CD4-positive, alpha-beta T cell treated with Interleukin-15 for 1 hour (primary cell): ENCODE measurements around the gene TSC1.

Experiments
- DNase-seq: peaks from one replicate; pipeline ENCODE4 v3.0.0-alpha.2; 2020

The TSC1 gene

DNA sequence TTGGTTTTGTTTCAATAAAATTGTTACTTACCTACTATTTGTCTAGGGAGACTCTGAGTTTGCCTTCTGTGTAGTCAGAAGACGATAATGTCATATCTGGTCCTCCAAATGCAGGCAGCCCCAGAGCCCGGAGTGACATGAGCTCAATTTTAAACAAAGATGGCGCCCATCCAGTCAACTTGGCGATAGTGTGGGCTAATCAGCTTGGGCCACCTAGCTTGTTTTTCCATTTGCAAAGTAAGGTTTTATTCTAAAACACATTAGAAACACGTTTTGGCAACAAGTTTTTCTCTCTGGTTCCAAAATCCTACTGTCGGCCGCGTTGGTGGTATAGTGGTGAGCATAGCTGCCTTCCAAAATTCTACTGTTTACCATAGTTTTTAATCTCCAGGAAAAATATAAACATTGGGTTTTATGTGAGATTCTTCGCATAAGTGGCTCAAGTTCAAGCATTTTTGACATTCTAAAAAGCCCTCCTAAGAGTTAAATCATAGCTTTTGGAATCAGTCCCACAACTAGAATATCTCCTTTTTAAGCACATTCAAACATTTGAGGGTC, 13.2 kb downstream of the TSC1 start:
- no peak for DNase-seq

DNA sequence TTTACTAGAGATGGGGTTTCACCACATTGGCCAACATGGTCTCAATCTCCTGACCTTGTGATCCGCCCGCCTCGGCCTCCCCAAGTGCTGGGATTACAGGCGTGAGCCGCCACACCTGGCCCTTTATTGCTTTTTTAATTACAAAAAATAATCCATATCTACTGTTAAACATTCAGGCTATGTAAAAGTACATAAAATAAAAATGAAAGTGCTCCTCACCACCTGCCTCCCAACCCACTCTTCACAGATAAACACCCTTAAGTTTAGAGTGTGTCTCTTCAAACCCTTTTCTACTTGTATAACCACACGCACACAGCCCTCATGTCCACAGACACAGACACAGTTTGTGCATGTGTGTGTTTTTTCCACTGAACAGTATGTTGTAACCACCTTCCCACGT, 16.7 kb downstream of the TSC1 start:
- no peak for DNase-seq

DNA sequence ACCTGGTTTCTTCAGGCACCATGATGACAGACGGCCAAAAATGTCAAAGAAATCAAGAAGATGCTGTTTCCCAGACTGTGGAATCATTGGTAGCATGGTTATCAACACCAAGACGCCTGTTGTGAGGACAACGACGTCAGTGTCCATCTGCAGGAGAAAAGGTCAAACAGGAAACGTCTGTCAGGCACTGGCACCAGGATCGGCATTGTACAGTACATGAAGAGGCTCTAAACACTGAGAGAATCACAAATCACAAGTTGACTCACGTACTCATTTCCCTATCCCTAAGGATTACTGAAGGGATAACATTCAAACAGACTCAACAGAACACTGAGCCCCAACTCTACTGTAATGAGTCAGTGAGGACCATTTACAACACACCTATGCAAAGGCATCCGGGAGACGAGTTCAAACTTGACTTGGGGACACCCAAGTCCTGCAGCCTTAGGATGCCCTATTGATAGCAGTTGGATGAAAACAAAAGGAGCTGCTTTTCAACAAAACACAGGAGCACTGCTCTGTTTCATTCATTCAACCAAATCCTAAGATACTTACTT, 21.0 kb downstream of the TSC1 start:
- no peak for DNase-seq

DNA sequence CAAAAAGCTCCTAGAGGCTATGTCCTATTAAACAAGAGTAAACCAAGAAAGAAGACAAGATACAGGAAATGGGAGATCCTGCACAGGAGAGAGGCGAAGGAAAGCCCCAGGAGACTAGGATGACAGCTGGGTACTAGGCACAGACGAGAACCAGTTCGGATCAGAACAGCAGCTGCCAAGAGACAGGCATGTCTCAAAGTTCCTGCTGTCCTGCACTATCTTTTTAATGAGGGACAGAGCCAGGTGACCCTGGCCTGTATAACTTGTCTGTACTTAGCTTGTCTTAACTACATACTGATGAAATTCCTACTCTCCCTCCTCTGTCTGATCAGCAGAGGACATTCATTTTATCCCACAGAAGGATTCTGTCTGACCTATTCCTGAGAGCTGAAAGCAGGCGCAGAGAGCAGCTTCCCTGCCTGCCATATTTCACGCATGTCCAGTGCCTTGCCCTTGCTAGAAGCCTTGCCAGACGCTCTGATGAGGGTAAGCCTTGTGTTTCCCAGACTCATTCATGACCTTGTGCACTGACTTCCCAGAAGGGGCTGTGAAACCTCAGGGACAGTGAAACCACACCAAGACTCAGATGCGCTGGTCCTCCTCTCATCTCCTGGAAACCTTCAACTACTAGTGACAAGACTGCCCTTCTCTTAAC, 24.7 kb downstream of the TSC1 start:
- no peak for DNase-seq

DNA sequence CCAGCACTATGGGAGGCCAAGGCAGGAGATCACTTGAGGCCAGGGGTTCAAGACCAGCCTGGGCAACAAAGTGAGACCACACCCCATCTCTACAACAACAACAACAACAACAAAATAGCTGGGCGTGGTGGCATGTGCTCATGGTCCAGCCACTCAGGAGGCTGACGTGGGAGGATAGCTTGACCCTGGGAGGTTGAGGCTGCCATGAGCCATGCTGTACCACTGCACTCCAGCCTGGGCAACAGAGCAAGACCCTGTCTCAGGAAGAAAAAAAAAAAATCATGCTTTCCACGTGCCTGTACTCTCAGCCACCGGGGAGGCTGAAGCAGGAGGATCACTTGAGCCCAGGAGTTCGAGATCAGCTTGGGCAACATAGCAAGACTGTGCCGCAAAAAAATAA, 29.5 kb downstream of the TSC1 start:
- no peak for DNase-seq

DNA sequence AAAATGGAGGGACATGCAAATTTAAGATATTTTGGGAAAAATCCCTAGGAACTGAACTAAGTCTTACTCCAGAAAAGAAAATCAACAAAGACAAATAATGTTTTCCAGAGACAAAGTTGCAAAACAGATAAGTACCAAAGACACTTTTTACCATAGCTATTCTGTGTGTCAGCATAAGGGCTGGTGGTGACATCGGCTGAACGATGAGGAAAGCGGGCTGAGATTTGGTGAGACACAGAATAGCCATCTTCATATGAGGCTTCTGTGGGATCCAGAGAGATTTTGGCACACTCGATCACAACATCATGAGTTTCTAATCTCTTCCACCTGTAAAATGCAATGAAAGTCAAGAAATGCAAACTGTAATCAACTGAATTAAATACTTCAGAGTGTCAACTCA, 32.3 kb downstream of the TSC1 start:
- no peak for DNase-seq

DNA sequence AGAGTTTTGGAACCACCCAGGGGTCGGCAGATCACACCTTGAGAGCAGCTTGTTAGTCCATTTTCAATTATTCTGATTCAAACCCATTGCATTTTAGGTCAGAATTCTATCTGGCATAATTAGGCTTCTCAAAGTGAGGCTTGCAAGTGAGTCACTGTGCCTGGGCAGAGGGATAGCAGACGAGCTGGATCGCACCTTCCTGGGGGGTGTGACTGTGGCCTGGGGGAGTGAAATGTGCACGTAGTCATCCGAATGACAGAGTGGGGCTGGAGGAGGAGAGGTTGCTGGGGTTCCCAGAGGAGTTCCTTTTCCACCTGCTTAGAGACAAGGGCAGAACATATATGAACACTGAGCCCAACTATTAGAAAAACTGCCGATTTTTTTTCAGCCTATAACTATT, 34.0 kb downstream of the TSC1 start:
- no peak for DNase-seq

DNA sequence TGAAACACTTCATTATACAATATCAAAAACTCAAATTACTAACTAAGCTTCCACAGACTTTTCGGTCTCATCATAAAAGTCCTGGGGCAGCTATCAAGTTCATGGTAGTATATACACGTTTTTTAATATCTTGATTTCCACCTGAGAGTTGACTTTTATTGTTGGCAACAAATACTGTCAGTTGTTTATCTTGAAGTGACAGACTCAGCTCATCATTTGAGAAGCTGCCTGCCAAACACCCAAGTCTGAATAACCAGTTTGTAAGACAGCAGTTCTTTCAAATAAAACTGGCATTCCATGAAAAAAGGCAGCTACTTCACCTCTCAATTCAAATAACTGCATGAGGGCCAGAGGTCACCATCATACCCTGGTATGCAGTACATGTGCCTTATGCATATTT, 35.1 kb downstream of the TSC1 start:
- DNase-seq: no peak

DNA sequence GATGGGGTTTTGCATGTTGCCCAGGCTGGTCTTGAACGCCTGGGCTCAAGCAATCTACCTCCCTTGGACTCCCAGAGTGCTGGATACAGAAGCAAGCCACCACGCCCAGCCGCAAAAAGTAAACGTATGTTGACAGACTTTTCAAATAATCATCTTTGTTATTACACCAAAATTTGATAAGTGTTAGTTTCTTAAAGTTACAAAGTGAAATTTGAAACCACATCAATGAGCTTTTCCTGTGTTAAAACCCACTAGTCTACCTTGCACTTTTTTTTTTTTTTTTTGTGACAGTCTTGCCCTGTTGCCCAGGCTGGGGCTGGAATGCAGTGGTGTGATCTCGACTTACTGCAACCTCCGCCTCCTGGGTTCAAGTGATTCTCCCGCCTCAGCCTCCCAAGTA, 35.8 kb downstream of the TSC1 start:
- no peak for DNase-seq

DNA sequence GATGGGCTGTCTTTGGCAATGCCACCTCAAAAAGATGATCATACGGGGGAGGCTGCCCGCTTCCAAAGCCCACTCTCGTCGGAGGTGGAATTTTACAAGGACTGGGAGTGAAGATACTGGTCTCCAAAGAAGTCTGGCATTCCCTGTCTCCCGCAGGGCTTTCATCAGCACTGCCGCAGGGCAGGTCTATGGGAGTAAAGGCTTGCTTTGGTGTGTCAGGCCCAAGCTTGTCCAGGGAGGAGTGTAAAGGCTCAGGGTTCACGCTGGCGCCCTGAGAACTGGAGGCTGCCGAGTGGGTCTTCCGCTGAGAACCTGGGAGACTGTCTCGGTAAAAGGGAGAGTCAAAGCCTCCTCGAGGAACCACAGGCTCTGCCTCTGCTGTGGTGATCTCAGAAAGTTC, 38.7 kb downstream of the TSC1 start:
- DNase-seq: no peak

DNA sequence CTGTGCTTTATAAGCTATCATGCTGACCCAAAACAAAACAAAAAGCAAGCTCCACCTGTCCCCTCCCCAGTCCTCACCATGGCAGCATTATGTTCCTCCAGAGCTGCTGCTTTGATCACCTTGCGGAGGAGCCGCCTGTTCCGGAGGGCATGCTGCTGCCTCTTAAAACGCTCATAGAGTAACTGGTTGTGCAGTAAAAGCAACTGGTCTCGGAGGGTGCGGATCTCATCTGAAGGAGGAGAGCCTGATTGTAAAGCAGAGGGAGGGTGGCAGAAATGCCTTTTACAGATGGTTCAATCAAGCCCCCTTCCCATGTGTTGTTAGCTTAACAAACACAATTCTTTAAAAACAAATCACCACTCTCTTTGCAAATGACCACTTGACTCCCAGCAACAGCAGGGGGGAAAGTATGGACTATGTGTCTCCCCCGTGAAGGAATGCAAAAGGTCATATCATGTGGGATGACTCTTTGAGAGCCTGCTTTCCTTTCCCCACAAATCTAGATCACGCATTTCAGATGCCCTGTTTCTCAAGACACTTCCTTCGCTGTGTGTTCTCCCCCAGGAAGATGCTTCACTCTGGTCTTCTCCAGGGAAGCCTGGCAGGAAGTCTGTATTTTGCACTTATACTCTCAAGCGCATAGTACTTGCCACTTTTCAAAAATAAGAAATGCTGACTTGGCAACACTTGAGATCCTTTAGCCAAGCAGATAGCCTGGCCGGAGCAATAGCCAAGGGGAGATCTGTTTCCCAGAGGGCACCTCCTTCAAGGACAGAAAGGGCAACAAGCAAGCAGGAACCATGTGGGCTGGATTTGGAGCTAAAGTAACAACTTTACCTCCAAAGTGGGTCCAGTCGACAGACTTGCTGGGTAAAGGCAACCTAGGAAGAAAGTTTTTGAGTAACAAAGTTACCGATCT, 40.6 kb downstream of the TSC1 start:
- DNase-seq: no peak

DNA sequence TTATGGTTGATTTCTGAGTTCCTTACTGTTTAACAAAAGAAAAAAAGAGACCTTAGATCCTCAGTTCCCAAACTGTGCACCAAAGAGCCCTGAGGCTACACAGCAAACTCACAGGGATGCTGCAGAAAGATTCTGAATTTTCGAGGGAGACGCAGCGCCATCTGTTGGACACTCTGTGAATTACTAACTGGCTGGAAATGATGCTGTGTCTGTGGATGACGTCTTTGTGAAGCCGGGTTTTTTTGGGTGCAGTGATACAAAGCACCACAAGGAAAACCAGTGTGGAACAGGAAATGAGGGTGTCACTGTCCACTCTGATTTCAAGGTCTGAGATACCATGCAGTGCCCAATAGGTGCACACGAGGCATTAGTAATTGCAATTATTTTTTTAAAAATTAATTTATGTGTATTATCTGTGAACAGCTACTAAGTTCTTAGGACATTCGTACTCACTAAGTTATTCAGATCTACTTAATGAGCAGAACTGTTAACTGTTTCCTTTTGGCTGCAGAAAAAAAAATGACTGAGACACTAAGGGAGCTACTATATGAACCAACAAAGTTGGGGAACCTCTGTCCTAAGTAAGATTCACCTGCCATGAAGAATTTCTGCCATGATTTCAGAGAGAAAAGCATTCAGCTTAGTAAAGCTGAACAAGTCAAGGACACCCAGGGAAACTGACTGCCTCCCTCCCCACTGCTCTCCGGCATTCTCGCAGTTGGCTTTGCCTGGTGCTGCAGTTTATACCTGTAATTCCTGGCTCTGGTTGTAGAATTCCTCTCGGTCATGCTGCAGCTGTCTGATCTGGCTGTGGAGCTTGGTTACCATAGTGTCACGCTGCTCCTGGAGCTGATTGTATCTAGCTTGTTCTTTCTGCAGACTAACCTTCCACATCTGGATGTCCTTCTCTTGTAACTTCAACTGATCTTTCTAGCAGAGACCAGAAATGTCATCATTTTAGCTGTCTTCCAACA, 42.3 kb downstream of the TSC1 start:
- DNase-seq: peak; percentile 78

DNA sequence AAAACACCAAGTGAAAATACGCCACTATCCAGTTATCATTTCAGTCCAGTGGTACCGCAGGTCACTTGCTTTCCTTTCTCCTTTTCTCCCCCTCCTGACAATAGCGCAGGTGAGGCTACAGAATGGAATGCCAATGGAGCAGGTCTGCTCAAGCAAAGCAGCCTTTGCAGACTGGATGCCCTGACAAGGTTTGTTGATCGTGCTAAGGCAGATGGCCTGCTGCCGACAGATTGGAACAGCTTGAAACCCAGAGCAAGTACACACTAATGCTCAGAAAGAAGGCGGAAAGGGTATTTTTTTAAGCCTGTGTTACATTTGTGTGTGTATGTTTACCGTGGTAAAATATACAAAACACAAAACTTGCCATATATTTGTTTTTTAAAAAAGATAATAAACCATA, 46.4 kb downstream of the TSC1 start:
- DNase-seq: no peak

DNA sequence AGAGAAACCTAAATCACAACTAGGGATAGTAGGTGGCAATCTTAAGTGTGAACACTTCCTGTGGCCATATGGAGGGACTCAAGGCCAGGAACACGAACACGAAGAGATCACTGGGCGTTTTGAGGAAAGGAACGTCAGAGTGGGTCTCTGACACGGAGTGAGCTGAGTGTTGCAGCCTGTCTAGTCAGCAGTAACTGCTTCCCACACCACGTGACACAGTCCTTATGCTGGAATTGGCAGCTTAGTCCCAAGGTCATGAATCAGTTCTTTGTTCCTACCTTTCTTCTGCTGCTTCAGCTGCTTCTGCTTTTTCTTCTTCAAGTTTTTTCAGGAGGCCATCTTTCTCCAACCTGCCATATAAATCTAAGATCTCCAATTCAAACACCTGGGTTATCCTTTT, 47.5 kb downstream of the TSC1 start:
- DNase-seq: no peak

DNA sequence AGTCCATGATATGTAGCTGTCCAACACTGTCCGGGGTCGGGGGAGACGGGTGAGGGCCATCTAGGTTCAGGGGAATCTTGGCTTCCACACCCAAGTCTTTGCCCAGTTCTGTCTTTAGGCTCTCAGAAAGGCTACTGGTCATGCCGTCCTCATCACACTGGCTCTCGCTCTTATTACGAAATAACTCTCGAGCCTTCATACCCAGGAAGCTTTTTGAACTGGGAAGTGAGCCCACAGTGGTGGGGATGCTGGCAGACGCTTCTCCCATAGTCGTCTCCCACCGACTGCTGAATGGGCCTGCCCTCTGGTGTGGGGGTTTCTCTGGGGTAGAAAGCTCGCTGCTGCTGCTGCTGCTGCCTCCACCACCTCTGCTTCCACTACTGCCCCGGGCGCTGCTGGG, 48.2 kb downstream of the TSC1 start:
- DNase-seq: no peak

DNA sequence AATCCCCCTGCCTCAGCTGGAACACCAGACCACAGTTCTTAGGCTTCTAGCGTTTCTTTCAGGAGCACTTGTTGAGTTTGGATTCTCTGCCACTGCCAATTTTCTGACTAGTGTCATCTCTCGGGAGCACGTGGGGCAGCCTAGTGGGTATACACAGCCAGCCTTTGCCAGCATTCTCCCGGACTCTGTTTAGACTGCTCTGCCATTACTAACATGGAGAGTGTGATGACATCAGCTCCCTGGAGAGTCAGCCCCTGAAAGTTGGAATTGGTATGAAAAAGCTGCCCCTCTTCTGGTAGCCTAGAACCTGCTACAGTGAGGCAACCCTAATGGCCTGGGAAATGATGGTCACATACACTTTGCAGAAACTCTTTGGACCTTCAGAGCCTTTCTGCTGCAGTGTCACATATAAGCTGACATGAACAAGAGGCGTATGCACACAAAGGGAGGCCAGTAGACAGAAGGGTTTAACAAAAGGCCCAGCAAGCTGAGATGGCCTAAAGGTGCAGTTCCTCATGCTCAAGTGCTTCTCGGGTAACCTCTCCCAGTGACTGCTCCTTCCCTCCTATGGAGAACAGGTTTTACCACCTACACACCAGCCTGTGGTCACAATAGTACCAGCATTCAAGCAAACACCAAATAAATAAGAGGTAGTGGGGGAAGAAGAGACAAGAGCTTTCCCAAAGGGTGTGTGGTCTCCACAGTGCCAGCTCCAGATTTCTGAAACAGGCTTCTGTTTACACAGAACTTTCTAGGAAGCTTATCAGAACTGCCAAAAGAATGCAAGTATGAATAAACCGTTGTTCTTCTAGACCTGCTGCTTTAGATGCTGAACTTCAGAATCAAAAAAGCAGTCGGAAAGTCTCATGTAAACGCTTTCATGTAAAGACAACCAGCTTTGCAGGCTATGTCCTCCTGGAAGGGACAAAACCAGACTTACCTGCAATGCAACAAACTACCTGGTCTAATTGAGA, 49.3 kb downstream of the TSC1 start:
- no peak for DNase-seq

DNA sequence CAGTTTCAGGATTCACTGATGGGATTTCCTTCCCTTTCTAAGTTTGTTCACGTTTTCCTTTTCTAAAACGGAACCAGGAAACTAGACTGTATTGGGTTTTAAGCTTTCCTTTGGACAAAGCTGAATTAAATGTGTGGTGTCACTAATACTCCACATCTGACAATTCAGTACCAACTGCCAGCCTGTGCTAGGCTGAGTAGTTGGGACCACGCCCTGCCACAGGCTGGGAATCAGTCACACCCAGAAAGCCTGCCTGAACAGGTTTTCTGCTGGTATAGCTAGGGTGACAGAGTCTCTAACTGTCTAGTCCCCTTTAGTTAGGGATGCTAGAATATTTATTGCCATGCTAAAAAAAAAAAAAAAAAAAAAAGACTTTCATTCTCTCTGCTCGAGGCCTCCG, 50.1 kb downstream of the TSC1 start:
- DNase-seq: no peak

DNA sequence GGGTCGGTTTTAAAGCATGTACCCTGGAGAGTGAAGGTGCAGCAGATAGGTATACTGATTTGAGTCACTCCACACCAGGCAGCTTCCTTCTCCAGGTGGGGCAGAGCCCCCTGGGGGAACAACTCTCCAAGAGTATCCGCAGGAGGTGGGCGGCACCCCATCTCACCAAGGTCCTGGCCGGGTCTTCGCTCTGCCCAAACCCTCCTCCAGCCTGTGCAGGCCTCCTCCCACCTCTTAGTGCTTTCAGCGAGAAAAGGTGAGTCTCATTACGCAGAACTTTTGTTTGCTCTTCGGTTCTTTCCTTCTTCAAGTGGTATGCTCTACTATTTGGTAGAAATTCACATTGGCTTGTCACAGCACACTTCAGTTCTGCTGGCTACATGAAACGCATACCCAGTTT, 52.0 kb downstream of the TSC1 start:
- no peak for DNase-seq

DNA sequence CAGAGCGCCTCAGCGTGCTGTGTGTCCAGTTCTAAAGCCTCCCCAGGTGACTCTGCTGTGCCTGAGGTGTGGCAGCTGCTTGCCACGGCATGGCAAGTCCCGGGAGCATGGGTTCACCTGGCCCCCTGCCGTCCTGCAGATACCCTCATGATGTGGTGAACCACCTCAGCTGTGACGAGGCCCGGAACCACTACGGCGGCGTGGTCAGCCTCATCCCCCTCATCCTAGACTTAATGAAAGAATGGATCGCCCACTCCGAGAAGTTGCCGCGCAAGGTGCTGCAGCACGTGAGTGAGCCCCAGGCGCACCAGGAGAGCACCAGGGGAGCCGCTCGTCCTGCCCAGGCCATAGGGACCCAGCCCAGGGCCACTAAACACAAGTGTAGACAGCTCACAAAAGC, 56.3 kb downstream of the TSC1 start:
- DNase-seq: no peak

DNA sequence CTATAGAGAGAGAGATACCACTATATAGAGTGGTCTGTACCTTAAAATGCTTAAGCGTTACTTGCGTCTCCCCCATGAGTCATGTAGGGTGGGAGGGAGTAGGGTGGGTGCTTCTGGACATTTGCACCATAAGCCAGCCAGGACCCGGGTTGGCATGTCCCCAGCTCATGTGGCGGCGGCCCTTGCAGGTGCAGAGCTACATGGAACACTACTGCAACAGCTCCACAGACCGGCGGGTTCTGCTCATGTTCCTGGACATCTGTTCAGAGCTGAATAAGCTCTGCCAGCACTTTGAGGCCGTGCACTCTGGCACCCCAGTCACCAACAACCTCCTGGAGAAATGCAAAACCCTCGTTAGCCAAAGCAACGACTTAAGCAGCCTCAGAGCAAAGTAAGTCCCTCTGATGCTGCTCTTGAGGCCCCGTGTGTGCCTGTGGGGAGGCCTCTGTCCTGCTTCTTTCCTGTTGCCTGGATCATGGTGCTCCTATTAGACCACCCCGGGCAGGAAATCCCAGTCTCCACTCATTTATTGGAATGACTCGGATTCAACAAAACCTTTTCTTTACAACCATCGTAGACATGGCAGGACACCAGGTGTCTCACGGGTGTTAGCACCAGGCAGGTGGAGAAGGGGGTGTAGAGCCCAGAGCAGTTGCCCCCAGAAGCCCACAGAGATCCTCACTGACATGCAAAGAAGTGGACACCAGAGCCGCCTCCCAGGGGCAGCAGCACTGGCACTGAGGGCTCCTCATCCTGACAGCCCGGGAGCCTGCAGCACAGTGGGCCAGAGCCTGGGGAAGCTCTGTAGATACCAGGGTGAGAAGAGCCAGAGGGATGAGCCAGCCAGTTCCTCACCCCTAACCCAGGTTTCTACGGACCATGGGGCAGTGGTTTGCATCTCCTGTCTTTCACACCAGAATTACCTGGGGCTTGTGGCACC, 57.0 kb downstream of the TSC1 start:
- no peak for DNase-seq
